Measurements from ENCODE around the gene LILRB4.
"Not testable (repeated sequence)": the region's sequence is repeated elsewhere in the genome, so short reads cannot be mapped to it uniquely, and the experiment has no call there.

The LILRB4 gene

GRCh38 chr19:54631489-54632337 is 31.1 kb upstream of the LILRB4 start:
- H4K8ac ChIP-seq (ENCODE audit: low read depth, low read length); H2BK120ac ChIP-seq (ENCODE audit: low read depth, low read length); H2AK5ac ChIP-seq (ENCODE audit: low read length); H3K79me1 ChIP-seq (ENCODE audit: low read length); H3K4me1 ChIP-seq (ENCODE audit: control insufficient read depth, low read depth, low read length); H3K36me3 ChIP-seq (ENCODE audit: control insufficient read depth, insufficient read depth, low read length); H3K27ac ChIP-seq (ENCODE audit: low read depth, low read length); H3K4ac ChIP-seq (ENCODE audit: low read depth, low read length); H4K5ac ChIP-seq (ENCODE audit: low read length); H3K79me2 ChIP-seq (ENCODE audit: control insufficient read depth, insufficient read depth, low read length); DNase-seq; H3K9ac ChIP-seq (ENCODE audit: low read length); H3K27me3 ChIP-seq (ENCODE audit: insufficient read depth, low read length, poor library complexity); H3K23ac ChIP-seq (ENCODE audit: low read length); H2BK15ac ChIP-seq (replicated peaks; ENCODE audit: low read depth); H3K18ac ChIP-seq (ENCODE audit: low read length); H2BK5ac ChIP-seq (ENCODE audit: low read length); H3K4me3 ChIP-seq (ENCODE audit: low read length); H3K56ac ChIP-seq (ENCODE audit: low read length); H3K4me2 ChIP-seq (ENCODE audit: low read length): not testable (repeated sequence)
- no CpG with 5 or more reads among the region's 23 CpGs for WGBS (ENCODE audit: extremely low coverage, insufficient coverage, low lambda C conversion rate)

- H4K5ac ChIP-seq (ENCODE audit: low read length); H3K4me1 ChIP-seq (ENCODE audit: control insufficient read depth, low read depth, low read length); H3K4me2 ChIP-seq (ENCODE audit: low read length); H3K56ac ChIP-seq (ENCODE audit: low read length); H3K4me3 ChIP-seq (ENCODE audit: low read length); H3K9ac ChIP-seq (ENCODE audit: low read length); H3K36me3 ChIP-seq (ENCODE audit: control insufficient read depth, insufficient read depth, low read length); H2BK5ac ChIP-seq (ENCODE audit: low read length); H3K18ac ChIP-seq (ENCODE audit: low read length); DNase-seq; H2BK15ac ChIP-seq (replicated peaks; ENCODE audit: low read depth); H2AK5ac ChIP-seq (ENCODE audit: low read length); H3K27me3 ChIP-seq (ENCODE audit: insufficient read depth, low read length, poor library complexity); H3K23ac ChIP-seq (ENCODE audit: low read length); H4K8ac ChIP-seq (ENCODE audit: low read depth, low read length); H3K79me1 ChIP-seq (ENCODE audit: low read length); H2BK120ac ChIP-seq (ENCODE audit: low read depth, low read length); H3K27ac ChIP-seq (ENCODE audit: low read depth, low read length); H3K4ac ChIP-seq (ENCODE audit: low read depth, low read length); H3K79me2 ChIP-seq (ENCODE audit: control insufficient read depth, insufficient read depth, low read length): not testable (repeated sequence)
- no CpG with 5 or more reads among the region's 16 CpGs for WGBS (ENCODE audit: extremely low coverage, insufficient coverage, low lambda C conversion rate)
These were observed 30.3 kb upstream of the LILRB4 start for GRCh38 chr19:54632517-54632916.

DNA sequence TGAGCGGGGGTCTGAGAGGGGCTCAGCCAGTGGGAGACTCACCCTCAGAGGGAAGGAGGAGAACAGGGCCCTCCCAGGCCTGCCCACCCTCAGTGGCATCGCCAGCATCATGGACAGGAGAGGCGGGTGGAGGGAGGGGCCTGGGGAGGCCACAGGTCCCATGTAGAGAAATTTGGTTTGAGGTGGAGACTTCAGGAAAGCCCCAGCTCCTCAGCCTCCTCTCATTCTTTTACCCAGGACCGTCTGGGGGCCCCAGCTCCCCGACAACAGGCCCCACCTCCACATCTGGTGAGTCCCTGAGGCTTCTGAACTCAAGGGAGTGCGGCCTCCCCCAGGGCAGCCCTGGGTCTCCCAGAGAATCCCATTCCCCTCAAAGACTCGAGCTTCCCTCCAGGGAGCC is 29.4 kb upstream of the LILRB4 start:
- no peak overlapping the region for H3K27ac ChIP-seq (ENCODE audit: low read depth, low read length)
- no peak overlapping the region for H2AK5ac ChIP-seq (ENCODE audit: low read length)
- no peaks in the 10 kb centered on the region for H3K79me1 ChIP-seq (ENCODE audit: low read length)
- H3K27me3 ChIP-seq (ENCODE audit: insufficient read depth, low read length, poor library complexity): no peaks in the 10 kb centered on the region
- WGBS (ENCODE audit: extremely low coverage, insufficient coverage, low lambda C conversion rate): no CpG with 5 or more reads among the region's 7 CpGs
- no peak overlapping the region for H3K4me3 ChIP-seq (ENCODE audit: low read length)
- H3K9ac ChIP-seq (ENCODE audit: low read length): no peak overlapping the region
- no peak overlapping the region for H3K4me2 ChIP-seq (ENCODE audit: low read length)
- H3K79me2 ChIP-seq (ENCODE audit: control insufficient read depth, insufficient read depth, low read length): no peaks in the 10 kb centered on the region
- H4K5ac ChIP-seq (ENCODE audit: low read length): no peak overlapping the region
- no peak for DNase-seq
- H2BK15ac ChIP-seq (replicated peaks; ENCODE audit: low read depth): no peak overlapping the region
- H3K23ac ChIP-seq (ENCODE audit: low read length): no peak overlapping the region
- no peak overlapping the region for H3K56ac ChIP-seq (ENCODE audit: low read length)
- H3K18ac ChIP-seq (ENCODE audit: low read length): no peak overlapping the region
- H2BK5ac ChIP-seq (ENCODE audit: low read length): no peak overlapping the region
- H3K4ac ChIP-seq (ENCODE audit: low read depth, low read length): no peak overlapping the region
- no peaks in the 10 kb centered on the region for H3K4me1 ChIP-seq (ENCODE audit: control insufficient read depth, low read depth, low read length)
- H2BK120ac ChIP-seq (ENCODE audit: low read depth, low read length): no peak overlapping the region
- no peak overlapping the region for H4K8ac ChIP-seq (ENCODE audit: low read depth, low read length)
- no peaks in the 10 kb centered on the region for H3K36me3 ChIP-seq (ENCODE audit: control insufficient read depth, insufficient read depth, low read length)

DNA sequence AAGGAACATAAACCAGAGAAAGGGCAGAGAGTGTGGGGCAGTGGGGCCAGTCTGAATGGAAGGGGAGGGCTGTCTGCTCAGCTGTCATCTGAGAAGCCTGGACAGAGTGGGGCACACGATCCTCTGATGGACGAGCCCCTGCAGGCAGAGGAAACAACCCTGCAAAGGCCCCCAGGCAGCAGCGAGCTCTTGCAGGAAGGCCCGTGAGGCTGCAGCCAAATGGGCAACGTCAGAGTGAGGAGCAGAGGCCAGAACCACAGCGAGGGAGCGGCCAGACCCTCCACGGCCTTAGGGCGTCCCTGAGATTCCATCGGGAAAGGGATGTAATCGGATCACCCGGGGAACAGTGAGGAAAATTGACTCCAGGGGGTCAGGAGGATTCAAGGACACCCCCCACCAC is 26.7 kb upstream of the LILRB4 start:
- H3K4me1 ChIP-seq (ENCODE audit: control insufficient read depth, low read depth, low read length); H3K27me3 ChIP-seq (ENCODE audit: insufficient read depth, low read length, poor library complexity); H2BK5ac ChIP-seq (ENCODE audit: low read length); H3K27ac ChIP-seq (ENCODE audit: low read depth, low read length); H3K9ac ChIP-seq (ENCODE audit: low read length); H3K4ac ChIP-seq (ENCODE audit: low read depth, low read length); H2AK5ac ChIP-seq (ENCODE audit: low read length); H3K56ac ChIP-seq (ENCODE audit: low read length); H4K8ac ChIP-seq (ENCODE audit: low read depth, low read length); H3K36me3 ChIP-seq (ENCODE audit: control insufficient read depth, insufficient read depth, low read length); H3K18ac ChIP-seq (ENCODE audit: low read length); H4K5ac ChIP-seq (ENCODE audit: low read length); H3K23ac ChIP-seq (ENCODE audit: low read length); H3K4me2 ChIP-seq (ENCODE audit: low read length); H2BK120ac ChIP-seq (ENCODE audit: low read depth, low read length); H3K4me3 ChIP-seq (ENCODE audit: low read length); H2BK15ac ChIP-seq (replicated peaks; ENCODE audit: low read depth); H3K79me1 ChIP-seq (ENCODE audit: low read length); H3K79me2 ChIP-seq (ENCODE audit: control insufficient read depth, insufficient read depth, low read length); DNase-seq: not testable (repeated sequence)
- no CpG with 5 or more reads among the region's 12 CpGs for WGBS (ENCODE audit: extremely low coverage, insufficient coverage, low lambda C conversion rate)

- Histone ChIP-seq H3K4me2 (ENCODE audit: low read length) (no peak overlapping the region), H3K36me3 (ENCODE audit: control insufficient read depth, insufficient read depth, low read length) (no peaks in the 10 kb centered on the region), H3K4ac (ENCODE audit: low read depth, low read length) (no peak overlapping the region), H3K23ac (ENCODE audit: low read length) (no peak overlapping the region), H3K27me3 (ENCODE audit: insufficient read depth, low read length, poor library complexity) (peaks cover 2% of the 10 kb centered on the region), H2AK5ac (ENCODE audit: low read length) (no peak overlapping the region), H3K56ac (ENCODE audit: low read length) (no peak overlapping the region), H4K8ac (ENCODE audit: low read depth, low read length) (no peak overlapping the region), H3K79me1 (ENCODE audit: low read length) (no peaks in the 10 kb centered on the region), H3K18ac (ENCODE audit: low read length) (no peak overlapping the region), H3K79me2 (ENCODE audit: control insufficient read depth, insufficient read depth, low read length) (no peaks in the 10 kb centered on the region), H2BK120ac (ENCODE audit: low read depth, low read length) (no peak overlapping the region), H2BK15ac (replicated peaks; ENCODE audit: low read depth) (no peak overlapping the region), H3K9ac (ENCODE audit: low read length) (no peak overlapping the region), H2BK5ac (ENCODE audit: low read length) (no peak overlapping the region), H3K4me3 (ENCODE audit: low read length) (no peak overlapping the region), H4K5ac (ENCODE audit: low read length) (no peak overlapping the region), H3K4me1 (ENCODE audit: control insufficient read depth, low read depth, low read length) (no peaks in the 10 kb centered on the region), H3K27ac (ENCODE audit: low read depth, low read length) (no peak overlapping the region)
- no CpG with 5 or more reads among the region's 18 CpGs for WGBS (ENCODE audit: extremely low coverage, insufficient coverage, low lambda C conversion rate)
- DNase-seq: no peak
These were observed 24.1 kb upstream of the LILRB4 start for GRCh38 chr19:54638683-54639082.

GRCh38 chr19:54642953-54643352 is 19.8 kb upstream of the LILRB4 start:
- H3K27me3 ChIP-seq (ENCODE audit: insufficient read depth, low read length, poor library complexity); H3K27ac ChIP-seq (ENCODE audit: low read depth, low read length); H4K5ac ChIP-seq (ENCODE audit: low read length); H3K9ac ChIP-seq (ENCODE audit: low read length); H3K79me1 ChIP-seq (ENCODE audit: low read length); H3K23ac ChIP-seq (ENCODE audit: low read length); H3K4me2 ChIP-seq (ENCODE audit: low read length); H2BK120ac ChIP-seq (ENCODE audit: low read depth, low read length); H2AK5ac ChIP-seq (ENCODE audit: low read length); H3K56ac ChIP-seq (ENCODE audit: low read length); H3K18ac ChIP-seq (ENCODE audit: low read length); H3K4me3 ChIP-seq (ENCODE audit: low read length); H3K36me3 ChIP-seq (ENCODE audit: control insufficient read depth, insufficient read depth, low read length); H3K4ac ChIP-seq (ENCODE audit: low read depth, low read length); H3K4me1 ChIP-seq (ENCODE audit: control insufficient read depth, low read depth, low read length); H4K8ac ChIP-seq (ENCODE audit: low read depth, low read length); DNase-seq; H2BK5ac ChIP-seq (ENCODE audit: low read length); H3K79me2 ChIP-seq (ENCODE audit: control insufficient read depth, insufficient read depth, low read length); H2BK15ac ChIP-seq (replicated peaks; ENCODE audit: low read depth): not testable (repeated sequence)
- no CpG with 5 or more reads among the region's 5 CpGs for WGBS (ENCODE audit: extremely low coverage, insufficient coverage, low lambda C conversion rate)
